ENCODE measurements around the gene GRM7.

DNA sequence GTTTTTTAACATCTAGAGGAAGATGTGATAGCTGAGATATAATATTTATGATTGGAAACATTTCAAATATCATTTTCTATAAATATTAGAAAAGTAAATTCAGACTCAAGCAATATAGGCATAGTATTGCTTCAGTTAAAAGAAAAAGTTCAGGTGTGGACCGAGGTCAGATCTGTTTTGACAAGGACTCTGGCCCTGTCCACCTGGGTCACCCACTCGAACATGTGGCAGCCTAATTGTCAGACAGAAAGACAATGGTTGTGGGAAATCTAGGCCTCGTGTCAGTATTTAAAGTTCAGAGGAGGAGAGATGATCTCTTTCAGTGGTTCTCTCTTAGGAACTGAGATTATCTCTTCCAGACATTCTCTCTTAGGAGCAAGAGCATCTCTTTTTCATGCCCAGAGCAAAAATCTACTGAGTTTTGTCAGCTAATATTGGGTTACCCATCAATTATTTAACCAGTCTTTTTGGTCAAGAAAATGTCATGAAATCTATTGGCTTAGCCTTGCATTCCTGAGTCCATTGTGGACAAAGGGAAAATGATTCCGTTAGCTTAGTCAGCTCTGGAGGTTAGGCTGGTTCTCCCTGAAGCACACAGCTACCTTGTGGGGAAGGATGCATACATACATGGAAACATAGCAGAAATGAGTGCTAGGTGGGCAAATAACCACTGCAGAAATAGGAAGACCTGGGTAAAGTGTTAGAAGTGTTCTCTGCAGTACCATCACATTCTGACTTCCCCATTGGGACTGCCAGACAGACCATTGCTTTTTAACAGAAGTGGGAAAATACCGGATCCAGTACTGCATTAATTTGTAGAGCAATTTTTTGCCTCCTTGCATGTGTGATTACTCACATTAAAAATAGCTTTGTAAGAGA is 343.3 kb downstream of the GRM7 start:
- TF ChIP-seq, protein P1, sequence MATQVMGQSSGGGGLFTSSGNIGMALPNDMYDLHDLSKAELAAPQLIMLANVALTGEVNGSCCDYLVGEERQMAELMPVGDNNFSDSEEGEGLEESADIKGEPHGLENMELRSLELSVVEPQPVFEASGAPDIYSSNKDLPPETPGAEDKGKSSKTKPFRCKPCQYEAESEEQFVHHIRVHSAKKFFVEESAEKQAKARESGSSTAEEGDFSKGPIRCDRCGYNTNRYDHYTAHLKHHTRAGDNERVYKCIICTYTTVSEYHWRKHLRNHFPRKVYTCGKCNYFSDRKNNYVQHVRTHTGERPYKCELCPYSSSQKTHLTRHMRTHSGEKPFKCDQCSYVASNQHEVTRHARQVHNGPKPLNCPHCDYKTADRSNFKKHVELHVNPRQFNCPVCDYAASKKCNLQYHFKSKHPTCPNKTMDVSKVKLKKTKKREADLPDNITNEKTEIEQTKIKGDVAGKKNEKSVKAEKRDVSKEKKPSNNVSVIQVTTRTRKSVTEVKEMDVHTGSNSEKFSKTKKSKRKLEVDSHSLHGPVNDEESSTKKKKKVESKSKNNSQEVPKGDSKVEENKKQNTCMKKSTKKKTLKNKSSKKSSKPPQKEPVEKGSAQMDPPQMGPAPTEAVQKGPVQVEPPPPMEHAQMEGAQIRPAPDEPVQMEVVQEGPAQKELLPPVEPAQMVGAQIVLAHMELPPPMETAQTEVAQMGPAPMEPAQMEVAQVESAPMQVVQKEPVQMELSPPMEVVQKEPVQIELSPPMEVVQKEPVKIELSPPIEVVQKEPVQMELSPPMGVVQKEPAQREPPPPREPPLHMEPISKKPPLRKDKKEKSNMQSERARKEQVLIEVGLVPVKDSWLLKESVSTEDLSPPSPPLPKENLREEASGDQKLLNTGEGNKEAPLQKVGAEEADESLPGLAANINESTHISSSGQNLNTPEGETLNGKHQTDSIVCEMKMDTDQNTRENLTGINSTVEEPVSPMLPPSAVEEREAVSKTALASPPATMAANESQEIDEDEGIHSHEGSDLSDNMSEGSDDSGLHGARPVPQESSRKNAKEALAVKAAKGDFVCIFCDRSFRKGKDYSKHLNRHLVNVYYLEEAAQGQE (IDR thresholded peaks at IDR 0.05; ENCODE audit: insufficient read depth in 1 of 2, low read depth in 2 of 2, low read length in 2 of 2) = no peak
- TF ChIP-seq POLR2AphosphoS5 (IDR thresholded peaks at IDR 0.05; ENCODE audit: low read depth, low read length) (no peak), TAF1 (IDR thresholded peaks at IDR 0.05; ENCODE audit: borderline replicate concordance, insufficient read depth, low read length) (no peak)

All from PFSK-1 (cell line).